ENCODE measurements around the gene KREMEN1. TPM values are rescaled to one million over a fixed set of nuclear protein-coding genes. Genes with fewer than 3 reads are reported as not detected.

Gene KREMEN1
- total and polyA plus RNA-seq, 4 donors, result 1.2 to 22.6 (median 3.8) TPM

GRCh38 chr22:29152045-29152953 is 79.5 kb downstream of the KREMEN1 start:
- TF ChIP-seq TAF1 (conservative IDR thresholded peaks at IDR 0.05) (no peak), MAX (IDR thresholded peaks at IDR 0.05) (no peak), SP1 (IDR thresholded peaks at IDR 0.05) (no peak), YY1 (IDR thresholded peaks at IDR 0.05) (no peak), JUND (IDR thresholded peaks at IDR 0.05) (no peak), ATF3 (IDR thresholded peaks at IDR 0.05) (no peak), GABPA (IDR thresholded peaks at IDR 0.05 in 1 of 2, conservative IDR thresholded peaks at IDR 0.05 in 1 of 2) (no peak), HNF4A (conservative IDR thresholded peaks at IDR 0.05) (no peak), CTCF (IDR thresholded peaks at IDR 0.05; ENCODE audit: low read depth, low read length, missing input control) (no peak), EGR1 (IDR thresholded peaks at IDR 0.05; ENCODE audit: low read depth in 2 of 2) (no peak), NR2F2 (IDR thresholded peaks at IDR 0.05) (no peak), RXRA (IDR thresholded peaks at IDR 0.05) (no peak)
- Histone ChIP-seq H3K9me3 (ENCODE audit: control insufficient read depth in 4 of 4, low read length in 3 of 4) (no peaks in the 10 kb centered on the region), H3K27me3 (ENCODE audit: control insufficient read depth in 4 of 4, insufficient read depth in 4 of 4, low read length in 3 of 4) (no peaks in the 10 kb centered on the region), H3K9ac (ENCODE audit: low read depth in 1 of 2, low read length in 2 of 2) (no peak overlapping the region), H3K4me3 (ENCODE audit: low read depth in 1 of 3, low read length in 3 of 3) (no peak overlapping the region), H3K27ac (ENCODE audit: low read depth in 1 of 2, low read length in 2 of 2) (peak overlapping the region; percentile 19 to 44), H3K36me3 (ENCODE audit: control insufficient read depth in 4 of 4, insufficient read depth in 3 of 4, low read depth in 1 of 4, low read length in 3 of 4) (no peaks in the 10 kb centered on the region), H3K4me1 (ENCODE audit: control insufficient read depth in 4 of 4, insufficient read depth in 4 of 4, low read length in 3 of 4) (peaks cover 0 to 15% (median 5%) of the 10 kb centered on the region in 4 donors)
- DNase-seq (ENCODE audit: low spot score), result peak; percentile 29
- WGBS, result 66% methylated on average over 13 of the region's 13 CpGs

- no peak for DNase-seq (ENCODE audit: low spot score)
- no peak overlapping the region for H3K4me3 ChIP-seq (ENCODE audit: low read depth in 1 of 3, low read length in 3 of 3)
- H3K36me3 ChIP-seq (ENCODE audit: control insufficient read depth in 4 of 4, insufficient read depth in 3 of 4, low read depth in 1 of 4, low read length in 3 of 4), result no peaks in the 10 kb centered on the region
- H3K27ac ChIP-seq (ENCODE audit: low read depth in 1 of 2, low read length in 2 of 2), result peak overlapping the region in 1 of 2 donors; percentile 26
- no peaks in the 10 kb centered on the region for H3K27me3 ChIP-seq (ENCODE audit: control insufficient read depth in 4 of 4, insufficient read depth in 4 of 4, low read length in 3 of 4)
- H3K9me3 ChIP-seq (ENCODE audit: control insufficient read depth in 4 of 4, low read length in 3 of 4), result no peaks in the 10 kb centered on the region
- peaks cover 0 to 15% (median 5%) of the 10 kb centered on the region in 4 donors for H3K4me1 ChIP-seq (ENCODE audit: control insufficient read depth in 4 of 4, insufficient read depth in 4 of 4, low read length in 3 of 4)
- WGBS, result 87% methylated on average over 12 of the region's 12 CpGs
- H3K9ac ChIP-seq (ENCODE audit: low read depth in 1 of 2, low read length in 2 of 2), result no peak overlapping the region
- TF ChIP-seq ZBTB33 (IDR thresholded peaks at IDR 0.05), result no peak
- no peak for TF ChIP-seq RXRA (IDR thresholded peaks at IDR 0.05)
- no peak for TF ChIP-seq RAD21 (IDR thresholded peaks at IDR 0.05)
- TF ChIP-seq SP1 (IDR thresholded peaks at IDR 0.05), result no peak
- no peak for TF ChIP-seq TAF1 (conservative IDR thresholded peaks at IDR 0.05)
- no peak for TF ChIP-seq FOXA1 (IDR thresholded peaks at IDR 0.05)
- TF ChIP-seq HNF4A (conservative IDR thresholded peaks at IDR 0.05), result no peak
- TF ChIP-seq GABPA (IDR thresholded peaks at IDR 0.05 in 1 of 2, conservative IDR thresholded peaks at IDR 0.05 in 1 of 2), result no peak
- no peak for TF ChIP-seq FOXA2 (IDR thresholded peaks at IDR 0.05)
- TF ChIP-seq REST (IDR thresholded peaks at IDR 0.05), result no peak
- TF ChIP-seq JUND (IDR thresholded peaks at IDR 0.05), result no peak
- no peak for TF ChIP-seq NR2F2 (IDR thresholded peaks at IDR 0.05)
- no peak for TF ChIP-seq ATF3 (IDR thresholded peaks at IDR 0.05)
- no peak for TF ChIP-seq EGR1 (IDR thresholded peaks at IDR 0.05; ENCODE audit: low read depth in 2 of 2)
- TF ChIP-seq CTCF (IDR thresholded peaks at IDR 0.05; ENCODE audit: low read depth, low read length, missing input control), result no peak
- TF ChIP-seq YY1 (IDR thresholded peaks at IDR 0.05), result no peak
- TF ChIP-seq HNF4G (IDR thresholded peaks at IDR 0.05), result no peak
Measured at GRCh38 chr22:29152954-29153719, 80.3 kb downstream of the KREMEN1 start.

Data from liver (tissue), 9 donors.